K562 (cell line): ENCODE results near the gene GPR183. TPM values are rescaled to one million over a fixed set of nuclear protein-coding genes. Genes with fewer than 3 reads are reported as not detected.

ENCODE experiments used
- ATAC-seq: fragments of 200-7000 bp; cut with Tn5 transposase; 3 replicates; pipeline ENCODE4 v1.9.1; 2020; ENCODE audit warnings: moderate library complexity
- BruUV-seq: library from RNA; stranded (reverse); fragments of 400-500 nt; replicated peaks from 2 replicates; lab custom pipeline; 2021; lab: Mats Ljungman, UMichigan
- CTCF ChIA-PET: fragments of 300-600 bp; formaldehyde crosslinking; extraction: SDS; loops from one replicate; lab custom pipeline; 2021; ENCODE audit warnings: low intra/inter-chr PET ratio; lab: Yijun Ruan, JAX
- POLR2A ChIA-PET: fragments of 300-600, 350-650 bp; sonication (Branson Sonifier 250); formaldehyde crosslinking; extraction: SDS; loops from one replicate; lab custom pipeline; 2021; ENCODE audit warnings: antibody characterized with exemption, inconsistent platforms; lab: Yijun Ruan, JAX
- DNase-seq, 4 experiments: peaks; one replicate each; pipeline versions ENCODE4 v3.0.0 to v3.0.0-alpha.2; 2011 to 2018; ENCODE audit warnings: low spot score in 3 of 4, mixed read lengths in 3 of 4; ENCODE audit errors: extremely low read depth in 1 of 4
- FAIRE-seq: peaks from 2 replicates; lab custom pipeline; 2011; peaks lifted over from hg19 to GRCh38; lab: Jason Lieb, UNC
- H2AFZ ChIP-seq: 2 replicates; pipeline ENCODE4 v1.6.0; 2011; ENCODE audit warnings: low read depth, low read length, control low read depth, inconsistent platforms
- H3K27ac ChIP-seq: fragments of 200-600 bp; 3 replicates; pipeline ENCODE4 v1.8.0; 2011; ENCODE audit warnings: low read depth, mild to moderate bottlenecking, control low read depth, inconsistent platforms, low read length, moderate library complexity, mixed read lengths; ENCODE audit errors: extremely low read depth
- H3K27me3 ChIP-seq, 2 experiments: fragments of 300-600 bp in 1 of 2; 2 replicates in 1 of 2; 3 replicates in 1 of 2; pipeline versions ENCODE4 v1.6.0 to v1.8.0; 2011; ENCODE audit warnings: inconsistent platforms in 2 of 2, low read length in 2 of 2, mild to moderate bottlenecking in 1 of 2, mixed read lengths in 1 of 2, moderate library complexity in 1 of 2; ENCODE audit not compliant: control insufficient read depth in 2 of 2, insufficient read depth in 2 of 2
- H3K36me3 ChIP-seq: fragments of 300-600 bp; 3 replicates; pipeline ENCODE4 v1.8.0; 2011; ENCODE audit warnings: mild to moderate bottlenecking, low read length, inconsistent platforms; ENCODE audit not compliant: control insufficient read depth, insufficient read depth
- H3K4me1 ChIP-seq, 2 experiments: fragments of 200-600 bp in 1 of 2; replicated peaks in 1 of 2; 2 replicates in 1 of 2; 3 replicates in 1 of 2; pipeline versions ENCODE4 v1.5.1 to v1.8.0; 2011; ENCODE audit warnings: inconsistent platforms in 2 of 2, low read length in 2 of 2, mild to moderate bottlenecking in 1 of 2, mixed read lengths in 1 of 2, moderate library complexity in 1 of 2; ENCODE audit not compliant: control insufficient read depth in 2 of 2, insufficient read depth in 2 of 2
- H3K4me2 ChIP-seq: 2 replicates; pipeline ENCODE4 v1.6.1; 2011; ENCODE audit warnings: low read length, control low read depth, inconsistent platforms, mixed read lengths; ENCODE audit not compliant: insufficient read depth
- H3K4me3 ChIP-seq: fragments of 200-600 bp; sonication (generic), shearing (Covaris generic); 2 replicates; pipeline ENCODE4 v1.5.1; 2016; ENCODE audit warnings: control low read depth, inconsistent platforms
- H3K79me2 ChIP-seq: fragments of 200-600 bp; 3 replicates; pipeline ENCODE4 v1.8.0; 2011; ENCODE audit warnings: low read length, inconsistent platforms; ENCODE audit not compliant: control insufficient read depth, insufficient read depth
- H3K9ac ChIP-seq, 2 experiments: 2 replicates each; pipeline versions ENCODE4 v1.6.0 to v1.6.1; 2011; ENCODE audit warnings: low read depth in 2 of 2, low read length in 2 of 2, control low read depth in 1 of 2, inconsistent platforms in 1 of 2, mild to moderate bottlenecking in 1 of 2, mixed read lengths in 1 of 2; ENCODE audit not compliant: insufficient read depth in 1 of 2
- H3K9me1 ChIP-seq: one replicate; pipeline ENCODE4 v1.6.0; 2011; ENCODE audit warnings: inconsistent platforms, mild to moderate bottlenecking, low read length, moderate library complexity; ENCODE audit not compliant: control insufficient read depth, insufficient read depth
- H3K9me3 ChIP-seq: replicated peaks from 2 replicates; pipeline ENCODE4 v1.5.1; 2011; ENCODE audit warnings: low read depth, low read length, inconsistent platforms; ENCODE audit not compliant: control insufficient read depth, insufficient read depth
- H4K20me1 ChIP-seq: replicated peaks from 2 replicates; pipeline ENCODE4 v1.6.1; 2011; ENCODE audit warnings: low read length, inconsistent platforms, mixed read lengths; ENCODE audit not compliant: control insufficient read depth, insufficient read depth
- CBX8 ChIP-seq: fragments of 200-600 bp; sonication (generic); IDR thresholded peaks from 2 replicates; pipeline ENCODE4 v1.6.1; 2012; ENCODE audit warnings: borderline replicate concordance, mixed run types, low read depth, mild to moderate bottlenecking, moderate library complexity, mixed read lengths, low read length, control low read depth, inconsistent platforms; ENCODE audit not compliant: poor library complexity, severe bottlenecking; ENCODE audit errors: extremely low read depth
- FOXJ3 ChIP-seq: sonication (generic); formaldehyde crosslinking; IDR thresholded peaks from 2 replicates; pipeline ENCODE4 v1.4.0; 2020; ENCODE audit warnings: mild to moderate bottlenecking, missing genetic modification reagents
- POLR2B ChIP-seq: fragments of 450-650 bp; IDR thresholded peaks from 2 replicates; pipeline ENCODE4 v1.6.1; 2018; ENCODE audit warnings: low read depth; ENCODE audit not compliant: partially characterized antibody
- STAT5B ChIP-seq: fragments of 250-450 bp; sonication (Bioruptor Pico); IDR thresholded peaks from 2 replicates; pipeline ENCODE4 v1.8.0; 2021; ENCODE audit warnings: mild to moderate bottlenecking, inconsistent platforms
- TAF15 ChIP-seq: fragments of 200-400 bp; formaldehyde crosslinking; IDR thresholded peaks from 2 replicates; pipeline ENCODE4 v1.6.1; 2017; ENCODE audit warnings: mild to moderate bottlenecking, low read depth, low read length, moderate library complexity
- TBL1XR1 ChIP-seq, 2 experiments: IDR thresholded peaks; 2 replicates each; pipeline ENCODE4 v1.6.1; 2012; ENCODE audit warnings: improper control_type of control experiment in 2 of 2, low read length in 2 of 2, mild to moderate bottlenecking in 1 of 2
- TBP ChIP-seq: optimal IDR thresholded peaks from 2 replicates; pipeline ENCODE3; 2011; ENCODE audit warnings: low read depth, low read length, improper control_type of control experiment
- ZBTB5 ChIP-seq: fragments of 450-650 bp; IDR thresholded peaks from 2 replicates; pipeline ENCODE4 v1.6.1; 2017; ENCODE audit warnings: antibody characterized with exemption
- ZNF140 ChIP-seq: fragments of 250-450 bp; sonication (Bioruptor Pico); IDR thresholded peaks from 2 replicates; pipeline ENCODE4 v1.8.0; 2021; ENCODE audit warnings: moderate library complexity, mild to moderate bottlenecking, inconsistent platforms
- WGBS: fragments of 100-300 bp; shearing (Covaris generic); methylation state at CpG from one replicate; pipeline ENCODE4 v1.1.6; 2016; ENCODE audit warnings: low coverage, mixed read lengths; ENCODE audit not compliant: insufficient coverage; ENCODE audit errors: missing lambda C conversion rate; 5-methylcytosine and 5-hydroxymethylcytosine counted together
- in situ Hi-C: fragments of 300-500 bp; cut with MboI; formaldehyde crosslinking; loops from 4 replicates; pipeline ENCODE4 v1.15.0; 2018; ENCODE audit warnings: inconsistent platforms, mixed read lengths
- intact Hi-C: fragments of 100-400 bp; cut with micrococcal nuclease; formaldehyde crosslinking; loops from 2 replicates; pipeline ENCODE4 v1.14.2; 2022
- polyA plus RNA-seq, 8 experiments: library from polyadenylated mRNA; depleted of rRNA in 4 of 8; stranded (reverse) in 5 of 8; unstranded in 3 of 8; fragments of >200 nt; fragmentation: Nextera tagmentation in 2 of 8; fragmentation: Illumina TruSeq in 1 of 8; extraction: Ambion mirVana in 2 of 8; extraction: Trizol in 1 of 8; gene quantifications; 2 replicates each; pipeline versions ENCODE4 v1.2.1 to v1.2.3, GENCODE V29; 2011 to 2014; ENCODE audit warnings: inconsistent platforms in 1 of 8, missing spikeins in 1 of 8
- total RNA-seq, 7 experiments: library from RNA; depleted of rRNA in 6 of 7; stranded (reverse); fragments of >200 nt in 6 of 7; fragmentation: Illumina TruSeq in 2 of 7; extraction: Trizol in 2 of 7; gene quantifications; 2 replicates each; pipeline versions ENCODE4 v1.2.1 to v1.2.3, GENCODE V29; 2011 to 2021; ENCODE audit warnings: low replicate concordance in 1 of 7

GPR183 gene
- total and polyA plus RNA-seq, 9 of the 15 experiments (the other 6 are each of a cell fraction or from before 2014, with no cell fraction given): 1.3 to 10.2 (median 3.7) TPM

GRCh38 chr13:99257291-99257690 is 49.9 kb downstream of the GPR183 start:
- Histone ChIP-seq H3K9me1 (no peaks in the 10 kb centered on the region), H3K4me1 (no peaks in the 10 kb centered on the region; a peak in 1 of 5 replicates), H3K36me3 (peaks cover 47% of the 10 kb centered on the region; the same call in 2 of the 3 replicates), H3K27ac (no peak overlapping the region), H3K4me2 (no peak overlapping the region), H4K20me1 (no peaks in the 10 kb centered on the region), H3K79me2 (no peaks in the 10 kb centered on the region), H2AFZ (no peak overlapping the region), H3K9ac (no peak overlapping the region), H3K4me3 (no peak overlapping the region), H3K9me3 (no peaks in the 10 kb centered on the region), H3K27me3 (no peaks in the 10 kb centered on the region)
- 60% methylated on average over 1 of the region's 2 CpGs for WGBS
- in situ Hi-C loops: no loop called here
- DNase-seq: no peak
- TF ChIP-seq STAT5B (CRISPR knock-in tag) (no peak), TBP (no peak), TAF15 (no peak), ZBTB5 (no peak), CBX8 (no peak), POLR2B (no peak), ZNF140 (CRISPR knock-in tag) (no peak), TBL1XR1 (IDR thresholded peaks at IDR 0.05; ENCODE audit: low read length in 2 of 2) (no peak), FOXJ3 (CRISPR knock-in tag) (no peak)
- no TSS peak for BruUV-seq
- POLR2A ChIA-PET: interaction anchor here (0.6 kb wide), 1 partner anchor 77 kb away, joined by 3 read pairs; no protein-coding TSS in a partner anchor
- ATAC-seq: no peak
- intact Hi-C loops: no loop called here
- no peak for FAIRE-seq
- CTCF ChIA-PET: no interaction called here
